Measurements from ENCODE around the gene LCOR. TPM values are rescaled to one million over a fixed set of nuclear protein-coding genes. Genes with fewer than 3 reads are reported as not detected.
"Not testable (repeated sequence)": the region's sequence is repeated elsewhere in the genome, so short reads cannot be mapped to it uniquely, and the experiment has no call there.

The LCOR gene
- total RNA-seq, 1 donor from 2014 or later = 39.5 TPM

- TF ChIP-seq, protein P1, sequence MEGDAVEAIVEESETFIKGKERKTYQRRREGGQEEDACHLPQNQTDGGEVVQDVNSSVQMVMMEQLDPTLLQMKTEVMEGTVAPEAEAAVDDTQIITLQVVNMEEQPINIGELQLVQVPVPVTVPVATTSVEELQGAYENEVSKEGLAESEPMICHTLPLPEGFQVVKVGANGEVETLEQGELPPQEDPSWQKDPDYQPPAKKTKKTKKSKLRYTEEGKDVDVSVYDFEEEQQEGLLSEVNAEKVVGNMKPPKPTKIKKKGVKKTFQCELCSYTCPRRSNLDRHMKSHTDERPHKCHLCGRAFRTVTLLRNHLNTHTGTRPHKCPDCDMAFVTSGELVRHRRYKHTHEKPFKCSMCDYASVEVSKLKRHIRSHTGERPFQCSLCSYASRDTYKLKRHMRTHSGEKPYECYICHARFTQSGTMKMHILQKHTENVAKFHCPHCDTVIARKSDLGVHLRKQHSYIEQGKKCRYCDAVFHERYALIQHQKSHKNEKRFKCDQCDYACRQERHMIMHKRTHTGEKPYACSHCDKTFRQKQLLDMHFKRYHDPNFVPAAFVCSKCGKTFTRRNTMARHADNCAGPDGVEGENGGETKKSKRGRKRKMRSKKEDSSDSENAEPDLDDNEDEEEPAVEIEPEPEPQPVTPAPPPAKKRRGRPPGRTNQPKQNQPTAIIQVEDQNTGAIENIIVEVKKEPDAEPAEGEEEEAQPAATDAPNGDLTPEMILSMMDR (IDR thresholded peaks at IDR 0.05) = no peak
- DNase-seq = no peak
- no peak overlapping the region for H3K27ac ChIP-seq
- no peaks in the 10 kb centered on the region for H3K27me3 ChIP-seq
- no peak for ATAC-seq
- H3K36me3 ChIP-seq = no peaks in the 10 kb centered on the region
- no peaks in the 10 kb centered on the region for H3K4me1 ChIP-seq
- intact Hi-C loops (cut with DNase I) = no loop called here
- no peak overlapping the region for H3K4me3 ChIP-seq
- no peaks in the 10 kb centered on the region for H3K9me3 ChIP-seq
Measured at GRCh38 chr10:96797485-96797884, 34.6 kb upstream of the LCOR start.

DNA sequence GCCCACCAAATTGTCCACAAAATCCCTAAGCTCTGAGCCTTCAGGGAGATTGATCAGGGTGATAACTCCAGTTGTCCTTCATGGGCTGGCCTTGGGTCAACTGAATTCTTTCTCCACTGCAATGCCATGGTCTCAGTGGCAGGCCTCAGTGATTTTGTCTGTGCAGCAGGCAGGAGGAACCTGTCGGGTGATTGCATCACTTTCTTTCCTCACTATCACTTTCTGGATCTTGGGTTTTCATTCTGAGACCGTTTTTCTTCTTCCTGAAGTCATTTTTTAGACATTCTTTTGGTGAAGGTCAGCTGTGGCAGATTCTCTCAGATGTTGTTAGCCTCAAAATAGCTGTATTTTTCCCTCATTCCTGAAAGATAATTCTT lies 28.8 kb upstream of the LCOR start:
- Histone ChIP-seq H3K9me3 (no peaks in the 10 kb centered on the region), H3K27me3 (no peaks in the 10 kb centered on the region), H3K4me3 (no peak overlapping the region), H3K4me1 (no peaks in the 10 kb centered on the region), H3K36me3 (no peaks in the 10 kb centered on the region), H3K27ac (no peak overlapping the region)
- TF ChIP-seq, protein P1 (IDR thresholded peaks at IDR 0.05) = no peak
- no peak for DNase-seq
- intact Hi-C loops (cut with DNase I) = no loop called here
- no peak for ATAC-seq

DNA sequence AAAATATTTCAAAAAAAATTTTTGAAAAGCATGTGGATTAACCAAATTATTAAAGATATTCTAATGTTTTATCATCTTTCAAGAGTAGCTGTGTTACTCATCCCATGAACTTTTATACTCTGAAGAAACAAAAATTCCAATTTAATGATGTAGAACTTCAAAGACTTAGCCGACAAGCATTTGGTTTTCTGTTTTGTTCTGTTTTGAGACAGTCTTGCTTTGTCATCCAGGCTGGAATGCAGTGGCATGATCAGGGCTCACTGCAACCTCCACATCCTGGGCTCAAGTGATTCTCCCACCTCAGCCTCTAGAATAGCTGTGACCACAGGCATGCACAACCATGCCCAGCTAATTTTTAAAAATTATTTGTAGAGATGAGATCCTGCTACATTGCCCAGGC lies 17.8 kb upstream of the LCOR start:
- Histone ChIP-seq H3K4me3 (no peak overlapping the region), H3K36me3 (no peaks in the 10 kb centered on the region), H3K9me3 (no peaks in the 10 kb centered on the region), H3K27ac (no peak overlapping the region), H3K4me1 (no peaks in the 10 kb centered on the region), H3K27me3 (no peaks in the 10 kb centered on the region)
- DNase-seq (no peak), ATAC-seq (no peak)
- TF ChIP-seq, protein P1 (IDR thresholded peaks at IDR 0.05) = no peak
- intact Hi-C loops (cut with DNase I) = no loop called here

DNA sequence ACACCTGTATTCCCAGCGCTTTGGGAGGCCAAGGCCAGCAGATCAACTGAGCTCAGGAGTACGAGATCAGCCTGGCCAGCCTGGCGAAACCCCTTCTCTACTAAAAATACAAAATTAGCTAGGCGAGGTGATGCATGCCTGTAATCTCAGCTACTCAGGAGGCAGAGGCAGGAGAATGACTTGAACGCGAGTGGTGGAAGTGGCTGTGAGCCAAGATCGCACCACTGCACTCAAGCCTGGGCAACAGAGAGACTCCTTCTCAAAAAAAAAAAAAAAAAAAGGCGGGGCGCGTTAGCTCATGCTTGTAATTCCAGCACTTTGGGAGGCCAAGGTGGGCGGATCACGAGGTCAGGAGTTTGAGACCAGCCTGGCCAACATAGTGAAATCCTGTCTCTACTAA lies 13.1 kb upstream of the LCOR start:
- intact Hi-C loops (cut with DNase I) = not testable (repeated sequence)

DNA sequence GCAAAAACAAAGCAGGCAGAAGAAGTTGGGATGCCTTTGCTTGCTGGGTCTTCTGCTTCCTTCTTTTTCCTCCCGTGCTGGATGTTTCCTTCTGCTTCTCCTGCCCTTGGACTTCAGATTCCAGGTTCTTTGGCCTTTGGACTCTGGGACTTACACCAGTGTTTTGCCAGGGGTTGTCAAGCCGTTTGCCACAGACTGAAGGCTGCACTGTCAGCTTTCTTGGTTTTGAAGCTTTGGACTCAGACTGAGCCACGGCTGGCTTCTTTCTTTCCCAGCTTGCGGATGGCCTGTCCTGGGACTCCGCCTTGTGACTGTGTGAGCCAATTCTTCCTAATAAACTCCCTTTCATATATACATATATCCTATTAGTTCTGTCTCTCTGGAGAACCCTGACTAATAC lies 11.3 kb upstream of the LCOR start:
- TF ChIP-seq, protein P1 (IDR thresholded peaks at IDR 0.05) = no peak
- no peaks in the 10 kb centered on the region for H3K9me3 ChIP-seq
- no peaks in the 10 kb centered on the region for H3K36me3 ChIP-seq
- no peaks in the 10 kb centered on the region for H3K4me1 ChIP-seq
- H3K4me3 ChIP-seq = no peak overlapping the region
- no peak for DNase-seq
- no peak overlapping the region for H3K27ac ChIP-seq
- ATAC-seq = no peak
- H3K27me3 ChIP-seq = no peaks in the 10 kb centered on the region
- intact Hi-C loops (cut with DNase I) = no loop called here

More for the DNA sequence above, 13.1 kb upstream of the LCOR start:
- not testable (repeated sequence) for H3K4me1 ChIP-seq, H3K27me3 ChIP-seq, H3K36me3 ChIP-seq, ATAC-seq, DNase-seq, H3K4me3 ChIP-seq, H3K27ac ChIP-seq, H3K9me3 ChIP-seq

- no peaks in the 10 kb centered on the region for H3K36me3 ChIP-seq
- peaks cover 7% of the 10 kb centered on the region for H3K4me1 ChIP-seq
- intact Hi-C loops (cut with DNase I) = no loop called here
- no peaks in the 10 kb centered on the region for H3K27me3 ChIP-seq
- no peak overlapping the region for H3K27ac ChIP-seq
- H3K9me3 ChIP-seq = no peaks in the 10 kb centered on the region
- TF ChIP-seq, protein P1 (IDR thresholded peaks at IDR 0.05) = no peak
- DNase-seq = no peak
- no peak overlapping the region for H3K4me3 ChIP-seq
- ATAC-seq = peak; percentile 43
Measured at GRCh38 chr10:96826438-96826837, 5.7 kb upstream of the LCOR start.

Measured in upper lobe of right lung (tissue), 1 donor.